Ovary (tissue), 3 donors: ENCODE results near the gene YAP1.

Source experiments
- CTCF ChIP-seq, 3 donors: fragments of 450-650 bp in 2 of 3; fragments of 200-600 bp in 1 of 3; IDR thresholded peaks; one replicate each; pipeline versions ENCODE4 v1.5.1 to v1.8.0; 2016 to 2022; ENCODE audit warnings: antibody characterized with exemption in 3 of 3, mild to moderate bottlenecking in 1 of 3
- EP300 ChIP-seq: sonication (generic); formaldehyde crosslinking; IDR thresholded peaks from one replicate; pipeline ENCODE4 v1.6.1; 2017; ENCODE audit warnings: antibody characterized with exemption
- donor health status: DM: no; HTN: no; CAD: no.

- TF ChIP-seq CTCF (IDR thresholded peaks at IDR 0.05) (no peak), EP300 (no peak)
These were observed 48.1 kb upstream of the YAP1 start for GRCh38 chr11:102062106-102062505.
